GM18951 (cell line): ENCODE results near the gene CEP95.
"Not testable (repeated sequence)": the region's sequence is repeated elsewhere in the genome, so short reads cannot be mapped to it uniquely, and the experiment has no call there.

ENCODE experiments used
- POLR2A ChIP-seq: IDR thresholded peaks from 4 replicates; pipeline ENCODE4 v1.6.1; 2011; ENCODE audit warnings: mild to moderate bottlenecking; ENCODE audit not compliant: insufficient read length, insufficient read depth; ENCODE audit errors: extremely low read depth
- in situ Hi-C: fragments of 300-500 bp; cut with MboI; formaldehyde crosslinking; loops from one replicate; pipeline ENCODE4 v1.12.0; 2022; ENCODE audit warnings: low sequenced_read_pairs, mixed read lengths, inconsistent platforms; ENCODE audit not compliant: unreplicated experiment

The CEP95 gene, protein sequence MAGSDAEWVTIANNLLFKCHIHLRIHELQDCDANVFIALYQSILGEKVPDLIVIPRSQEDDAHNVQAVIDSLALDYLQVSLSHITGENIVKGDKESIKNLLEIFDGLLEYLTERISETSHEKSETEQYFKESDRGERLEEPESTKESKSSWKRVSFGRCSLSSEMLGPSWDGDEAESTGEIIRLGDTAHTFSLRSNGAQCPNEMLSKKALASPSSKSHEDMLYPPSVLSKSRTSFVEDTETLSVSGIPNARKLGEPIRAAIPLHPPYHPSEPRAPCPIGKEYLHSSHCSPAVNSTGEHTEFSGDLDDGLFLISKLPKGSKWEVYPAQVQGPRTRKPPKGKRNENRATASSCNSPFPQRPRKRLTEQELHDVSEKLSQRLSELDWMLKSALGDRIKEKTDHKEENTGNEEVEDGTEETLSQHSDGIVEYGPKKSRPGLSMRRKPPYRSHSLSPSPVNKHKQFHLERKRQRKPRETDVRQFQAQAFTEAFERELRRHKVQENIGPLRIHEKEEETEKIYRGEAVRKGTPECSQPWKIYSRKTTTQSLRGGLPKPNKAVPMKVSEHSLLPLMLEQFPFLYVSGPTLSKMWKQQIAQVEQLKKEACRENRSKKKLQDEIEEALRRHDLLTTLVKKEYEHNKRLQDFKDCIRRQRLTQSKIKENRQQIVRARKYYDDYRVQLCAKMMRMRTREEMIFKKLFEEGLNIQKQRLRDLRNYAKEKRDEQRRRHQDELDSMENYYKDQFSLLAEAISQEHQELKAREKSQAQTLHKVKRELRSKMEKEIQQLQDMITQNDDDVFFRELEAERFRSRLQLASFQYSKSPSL

DNA sequence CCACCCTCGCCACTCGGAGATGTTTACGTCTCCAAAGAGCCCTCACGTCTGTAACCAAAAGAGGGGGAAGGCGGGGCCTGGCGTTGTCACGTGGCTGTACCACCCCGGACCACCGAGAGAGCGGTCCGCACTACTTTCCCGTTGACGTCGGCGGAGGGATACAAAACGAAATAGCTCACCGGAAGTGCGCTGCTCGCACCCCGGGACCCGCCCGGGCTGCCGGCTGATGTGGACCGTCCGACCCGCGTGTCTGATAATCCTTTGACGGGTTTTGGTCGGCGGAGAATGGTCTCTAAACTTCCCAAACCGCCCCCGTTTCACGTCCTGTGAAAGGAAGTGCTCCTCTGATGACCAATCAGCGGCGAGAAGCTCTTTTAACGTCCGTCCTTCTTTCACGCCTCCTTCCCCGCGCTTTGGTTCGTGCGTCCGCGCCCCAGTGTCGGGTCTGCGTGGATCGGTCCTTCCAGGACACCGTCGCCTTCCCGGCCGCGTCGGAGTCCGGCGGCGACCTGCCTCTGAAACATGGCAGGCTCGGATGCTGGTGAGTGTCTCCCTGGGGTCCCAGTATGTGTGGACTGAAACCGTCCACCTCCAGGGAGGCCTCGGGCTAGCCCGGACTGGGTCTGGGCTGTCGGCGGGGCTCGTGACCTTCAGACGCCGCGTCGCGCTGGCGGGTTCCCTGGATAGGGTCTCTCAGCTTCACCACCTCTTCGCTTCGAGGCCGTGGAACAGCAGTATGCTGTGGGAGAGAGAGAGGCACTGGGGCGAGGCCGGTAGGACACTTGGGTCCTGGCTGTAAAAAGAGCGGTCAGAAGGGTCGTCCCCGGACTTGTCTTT lies at the start of gene CEP95:
Gene CEP95, plus strand, starts transcription at position 402 of the 837 bp plus-strand sequence. Its CDS starts 121 bp downstream, at position 523.
- in situ Hi-C loops, result no loop called here
- peak; percentile 64 for TF ChIP-seq POLR2A

GRCh38 chr17:64457156-64457555 lies 49.6 kb upstream of the CEP95 start:
- in situ Hi-C loops, result no loop called here
- TF ChIP-seq POLR2A, result no peak

DNA sequence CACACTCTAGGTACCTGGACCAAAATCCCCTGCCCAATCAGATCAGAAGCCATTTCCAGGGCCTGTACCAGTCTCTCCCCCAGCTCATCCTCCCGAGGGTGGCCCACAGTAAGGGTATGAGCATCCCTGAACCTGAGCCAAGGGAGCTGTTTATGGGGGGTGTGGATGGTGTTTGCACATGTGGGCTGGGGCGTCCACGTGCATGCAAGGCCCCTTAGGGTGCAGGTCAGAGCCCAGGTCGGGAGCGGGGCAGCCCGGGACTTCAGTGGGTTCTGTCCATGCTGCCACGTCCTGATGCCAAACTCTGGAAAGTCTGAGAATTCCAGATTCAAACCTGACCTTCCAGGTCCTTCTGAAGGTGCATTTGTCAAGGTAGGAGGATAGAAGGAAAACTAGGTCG lies 48.0 kb upstream of the CEP95 start:
- in situ Hi-C loops, result no loop called here
- no peak for TF ChIP-seq POLR2A

GRCh38 chr17:64459284-64459747 lies 47.5 kb upstream of the CEP95 start:
- in situ Hi-C loops, result no loop called here
- no peak for TF ChIP-seq POLR2A

DNA sequence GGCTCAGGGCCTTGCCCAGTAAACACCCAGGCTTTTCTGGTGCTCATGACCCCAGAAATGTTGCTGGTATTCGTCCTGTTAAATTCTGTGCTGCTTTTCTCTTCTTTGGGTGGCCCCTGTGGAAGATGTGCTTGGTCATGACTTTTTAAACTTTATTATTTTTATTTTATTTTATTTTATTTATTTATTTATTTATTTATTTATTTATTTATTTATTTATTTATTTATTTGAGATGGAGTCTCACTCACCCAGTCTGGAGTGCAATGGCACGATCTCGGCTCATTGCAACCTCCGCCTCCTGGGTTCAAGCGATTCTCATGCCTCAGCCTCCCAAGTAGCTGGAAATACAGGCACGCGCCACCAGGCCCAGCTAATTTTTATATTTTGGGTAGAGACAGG lies 47.0 kb upstream of the CEP95 start:
- in situ Hi-C loops, result not testable (repeated sequence)

DNA sequence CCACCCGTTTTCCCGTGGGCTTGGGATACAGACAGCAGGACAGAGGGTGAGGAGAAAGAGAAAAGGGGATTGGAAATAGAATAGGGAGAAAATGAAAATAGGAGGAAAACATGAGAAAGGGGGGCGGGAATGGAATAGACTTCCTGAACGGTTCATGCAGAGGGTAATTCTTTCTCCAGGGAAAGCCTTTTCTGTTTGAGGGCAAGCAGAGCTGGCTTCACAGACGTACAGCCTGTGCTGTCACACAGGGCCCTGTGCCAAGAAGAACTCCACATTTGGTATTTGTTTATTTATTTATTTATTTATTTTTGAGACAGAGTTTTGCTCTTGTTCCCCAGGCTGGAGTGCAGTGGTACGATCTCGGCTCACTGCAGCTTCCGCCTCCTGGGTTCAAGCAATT lies 45.8 kb upstream of the CEP95 start:
- in situ Hi-C loops, result no loop called here
- TF ChIP-seq POLR2A, result no peak

GRCh38 chr17:64461788-64462187 lies 45.0 kb upstream of the CEP95 start:
- in situ Hi-C loops, result no loop called here
- TF ChIP-seq POLR2A, result no peak

GRCh38 chr17:64466019-64466735 lies 40.6 kb upstream of the CEP95 start:
- no peak for TF ChIP-seq POLR2A
- in situ Hi-C loops, result no loop called here

GRCh38 chr17:64466834-64467233 lies 39.9 kb upstream of the CEP95 start:
- in situ Hi-C loops, result not testable (repeated sequence)

DNA sequence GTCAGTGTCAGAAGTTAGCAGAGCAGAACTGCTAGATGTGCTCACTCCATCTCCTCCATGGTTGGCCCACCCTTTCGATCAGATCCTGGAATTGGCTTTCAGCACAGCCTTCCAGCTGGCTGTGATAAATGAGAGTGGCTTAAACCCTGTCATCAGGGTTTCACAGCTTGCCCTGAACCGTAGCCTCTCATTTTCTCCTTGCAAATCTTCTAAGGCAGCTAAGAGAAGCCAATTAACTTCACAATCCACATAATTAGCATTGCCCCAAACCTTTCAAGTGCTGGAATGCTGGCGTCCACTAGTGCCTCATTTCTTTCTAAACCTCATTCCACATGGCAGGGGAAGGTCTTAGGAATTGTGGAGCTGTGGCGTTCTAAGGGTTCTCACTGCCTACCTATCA lies 36.2 kb upstream of the CEP95 start:
- TF ChIP-seq POLR2A, result no peak
- in situ Hi-C loops, result no loop called here

DNA sequence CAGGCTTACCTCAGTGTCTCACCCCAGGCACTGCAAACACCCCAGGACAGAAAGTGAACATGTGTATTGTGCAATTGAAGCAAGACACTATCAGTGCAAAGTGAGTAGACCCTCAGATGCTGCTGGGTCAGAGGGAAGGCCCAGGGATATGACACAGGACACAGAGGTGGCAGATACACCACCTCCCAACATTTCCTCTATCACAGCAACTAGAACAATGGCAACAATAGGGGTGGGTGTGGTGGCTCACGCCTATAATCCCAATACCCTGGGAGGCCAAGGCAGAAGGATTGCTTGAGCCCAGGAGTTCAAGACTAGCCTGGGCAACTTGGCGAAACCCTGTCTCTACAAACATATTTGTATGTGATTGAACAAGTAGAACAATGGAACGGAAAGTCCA lies 35.3 kb upstream of the CEP95 start:
- in situ Hi-C loops, result no loop called here
- no peak for TF ChIP-seq POLR2A

DNA sequence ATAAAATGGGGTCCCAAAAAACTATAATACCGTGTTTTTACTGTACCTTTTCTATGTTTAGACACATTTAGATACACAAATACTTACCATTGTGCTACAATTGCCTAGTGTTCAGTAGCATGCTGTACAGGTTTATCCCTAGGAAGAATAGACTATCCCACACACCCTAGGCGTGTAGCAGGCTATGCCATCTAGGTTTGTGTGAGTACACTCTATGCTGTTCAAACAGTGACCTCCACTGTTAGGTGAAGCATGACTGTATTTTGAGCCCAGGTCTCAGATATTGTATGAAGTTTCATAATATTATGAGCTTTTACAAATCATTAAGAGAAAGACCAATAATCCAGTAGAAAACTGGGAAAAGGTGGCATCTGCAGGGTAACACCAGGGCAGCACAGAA lies 34.2 kb upstream of the CEP95 start:
- no peak for TF ChIP-seq POLR2A
- in situ Hi-C loops, result no loop called here

DNA sequence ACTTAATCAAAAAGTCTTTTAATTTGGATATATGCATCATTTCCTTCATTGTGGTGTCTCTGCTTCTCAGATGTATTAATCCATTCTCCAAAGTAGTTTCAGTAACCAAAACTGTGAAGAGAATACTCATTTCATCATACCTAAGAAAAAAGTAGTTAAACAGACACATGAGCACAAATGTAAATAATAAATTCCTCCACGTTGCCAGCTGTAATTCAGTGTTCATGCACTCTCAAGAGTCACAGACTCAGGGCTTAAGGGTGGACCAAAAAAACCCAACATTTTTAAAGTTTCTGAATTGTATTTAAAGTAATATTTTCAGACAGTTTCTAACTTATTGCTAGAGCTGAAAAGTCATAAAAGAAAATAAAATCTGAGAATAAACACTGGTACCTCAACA lies 28.9 kb upstream of the CEP95 start:
- in situ Hi-C loops, result no loop called here
- no peak for TF ChIP-seq POLR2A
